Measurements from ENCODE around the gene PLSCR3. TPM values are rescaled to one million over a fixed set of nuclear protein-coding genes. Genes with fewer than 3 reads are reported as not detected.

PLSCR3 gene
- total and polyA plus RNA-seq, 2 experiments from 2014 or later = 30.0 to 34.3 TPM

DNA sequence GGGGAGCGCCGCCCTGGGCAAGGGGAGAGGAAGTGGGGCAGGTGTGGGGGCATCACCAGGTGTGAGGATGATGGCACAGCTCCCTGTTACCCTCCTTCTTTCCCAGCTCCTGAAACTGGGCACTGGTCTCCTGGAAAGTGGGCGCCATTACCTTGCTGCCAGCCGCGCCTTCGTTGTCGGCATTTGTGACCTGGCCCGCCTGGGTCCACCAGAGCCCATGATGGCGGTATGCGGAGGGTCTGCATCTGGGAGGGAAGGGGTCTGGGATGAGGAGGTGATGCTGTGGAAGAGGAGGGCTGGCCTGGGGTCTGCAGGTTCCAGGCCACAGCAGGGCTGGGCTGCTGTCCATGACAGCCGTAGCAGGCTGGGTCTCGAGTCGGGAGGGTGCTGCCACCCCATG lies 52.5 kb downstream of the PLSCR3 start:
- no peak for ATAC-seq
- Mint-ChIP-seq H3K9me3 (no peaks in the 10 kb centered on the region), H3K4me1 (peaks cover 10% of the 10 kb centered on the region)

More for the DNA sequence above, 52.5 kb downstream of the PLSCR3 start:
- Histone ChIP-seq H3K4me3 (no peak overlapping the region), H3K27me3 (ENCODE audit: insufficient read depth) (no peaks in the 10 kb centered on the region), H3K79me2 (replicated peaks; ENCODE audit: insufficient read depth) (no peaks in the 10 kb centered on the region), H3F3A (replicated peaks; ENCODE audit: low read depth) (peaks cover 15% of the 10 kb centered on the region), H3K36me3 (ENCODE audit: insufficient read depth) (no peaks in the 10 kb centered on the region; the same call in 1 of the 2 replicates), H2AFZ (no peak overlapping the region), H3K9me2 (ENCODE audit: insufficient read depth) (no peaks in the 10 kb centered on the region), H4K20me1 (replicated peaks; ENCODE audit: insufficient read depth) (0 out of 2 replicates have a peak, but pooled peaks cover 3% of the 10 kb centered on the region), H3K27ac (ENCODE audit: low read depth) (no peak overlapping the region), H3K4me1 (ENCODE audit: insufficient read depth) (peaks cover 9% of the 10 kb centered on the region), H3K4me2 (no peak overlapping the region)
- H3K4me3 Mint-ChIP-seq = no peak overlapping the region
- DNase-seq (ENCODE audit: low spot score) = no peak
- H3K36me3 Mint-ChIP-seq (ENCODE audit: low read depth) = peaks cover 9% of the 10 kb centered on the region
- peaks cover 8% of the 10 kb centered on the region for H3K27me3 Mint-ChIP-seq (ENCODE audit: insufficient read depth, low read depth, poor library complexity)
- TF ChIP-seq, protein P1, sequence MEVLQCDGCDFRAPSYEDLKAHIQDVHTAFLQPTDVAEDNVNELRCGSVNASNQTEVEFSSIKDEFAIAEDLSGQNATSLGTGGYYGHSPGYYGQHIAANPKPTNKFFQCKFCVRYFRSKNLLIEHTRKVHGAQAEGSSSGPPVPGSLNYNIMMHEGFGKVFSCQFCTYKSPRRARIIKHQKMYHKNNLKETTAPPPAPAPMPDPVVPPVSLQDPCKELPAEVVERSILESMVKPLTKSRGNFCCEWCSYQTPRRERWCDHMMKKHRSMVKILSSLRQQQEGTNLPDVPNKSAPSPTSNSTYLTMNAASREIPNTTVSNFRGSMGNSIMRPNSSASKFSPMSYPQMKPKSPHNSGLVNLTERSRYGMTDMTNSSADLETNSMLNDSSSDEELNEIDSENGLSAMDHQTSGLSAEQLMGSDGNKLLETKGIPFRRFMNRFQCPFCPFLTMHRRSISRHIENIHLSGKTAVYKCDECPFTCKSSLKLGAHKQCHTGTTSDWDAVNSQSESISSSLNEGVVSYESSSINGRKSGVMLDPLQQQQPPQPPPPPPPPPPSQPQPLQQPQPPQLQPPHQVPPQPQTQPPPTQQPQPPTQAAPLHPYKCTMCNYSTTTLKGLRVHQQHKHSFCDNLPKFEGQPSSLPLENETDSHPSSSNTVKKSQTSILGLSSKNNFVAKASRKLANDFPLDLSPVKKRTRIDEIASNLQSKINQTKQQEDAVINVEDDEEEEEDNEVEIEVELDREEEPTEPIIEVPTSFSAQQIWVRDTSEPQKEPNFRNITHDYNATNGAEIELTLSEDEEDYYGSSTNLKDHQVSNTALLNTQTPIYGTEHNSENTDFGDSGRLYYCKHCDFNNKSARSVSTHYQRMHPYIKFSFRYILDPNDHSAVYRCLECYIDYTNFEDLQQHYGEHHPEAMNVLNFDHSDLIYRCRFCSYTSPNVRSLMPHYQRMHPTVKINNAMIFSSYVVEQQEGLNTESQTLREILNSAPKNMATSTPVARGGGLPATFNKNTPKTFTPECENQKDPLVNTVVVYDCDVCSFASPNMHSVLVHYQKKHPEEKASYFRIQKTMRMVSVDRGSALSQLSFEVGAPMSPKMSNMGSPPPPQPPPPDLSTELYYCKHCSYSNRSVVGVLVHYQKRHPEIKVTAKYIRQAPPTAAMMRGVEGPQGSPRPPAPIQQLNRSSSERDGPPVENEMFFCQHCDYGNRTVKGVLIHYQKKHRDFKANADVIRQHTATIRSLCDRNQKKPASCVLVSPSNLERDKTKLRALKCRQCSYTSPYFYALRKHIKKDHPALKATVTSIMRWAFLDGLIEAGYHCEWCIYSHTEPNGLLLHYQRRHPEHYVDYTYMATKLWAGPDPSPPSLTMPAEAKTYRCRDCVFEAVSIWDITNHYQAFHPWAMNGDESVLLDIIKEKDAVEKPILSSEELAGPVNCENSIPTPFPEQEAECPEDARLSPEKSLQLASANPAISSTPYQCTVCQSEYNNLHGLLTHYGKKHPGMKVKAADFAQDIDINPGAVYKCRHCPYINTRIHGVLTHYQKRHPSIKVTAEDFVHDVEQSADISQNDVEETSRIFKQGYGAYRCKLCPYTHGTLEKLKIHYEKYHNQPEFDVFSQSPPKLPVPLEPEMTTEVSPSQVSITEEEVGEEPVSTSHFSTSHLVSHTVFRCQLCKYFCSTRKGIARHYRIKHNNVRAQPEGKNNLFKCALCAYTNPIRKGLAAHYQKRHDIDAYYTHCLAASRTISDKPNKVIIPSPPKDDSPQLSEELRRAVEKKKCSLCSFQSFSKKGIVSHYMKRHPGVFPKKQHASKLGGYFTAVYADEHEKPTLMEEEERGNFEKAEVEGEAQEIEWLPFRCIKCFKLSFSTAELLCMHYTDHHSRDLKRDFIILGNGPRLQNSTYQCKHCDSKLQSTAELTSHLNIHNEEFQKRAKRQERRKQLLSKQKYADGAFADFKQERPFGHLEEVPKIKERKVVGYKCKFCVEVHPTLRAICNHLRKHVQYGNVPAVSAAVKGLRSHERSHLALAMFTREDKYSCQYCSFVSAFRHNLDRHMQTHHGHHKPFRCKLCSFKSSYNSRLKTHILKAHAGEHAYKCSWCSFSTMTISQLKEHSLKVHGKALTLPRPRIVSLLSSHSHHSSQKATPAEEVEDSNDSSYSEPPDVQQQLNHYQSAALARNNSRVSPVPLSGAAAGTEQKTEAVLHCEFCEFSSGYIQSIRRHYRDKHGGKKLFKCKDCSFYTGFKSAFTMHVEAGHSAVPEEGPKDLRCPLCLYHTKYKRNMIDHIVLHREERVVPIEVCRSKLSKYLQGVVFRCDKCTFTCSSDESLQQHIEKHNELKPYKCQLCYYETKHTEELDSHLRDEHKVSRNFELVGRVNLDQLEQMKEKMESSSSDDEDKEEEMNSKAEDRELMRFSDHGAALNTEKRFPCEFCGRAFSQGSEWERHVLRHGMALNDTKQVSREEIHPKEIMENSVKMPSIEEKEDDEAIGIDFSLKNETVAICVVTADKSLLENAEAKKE (CRISPR knock-in tag; IDR thresholded peaks at IDR 0.05) = no peak
- TF ChIP-seq ZNF114 (CRISPR knock-in tag; IDR thresholded peaks at IDR 0.05) (no peak), CREB1 (CRISPR knock-in tag; IDR thresholded peaks at IDR 0.05; ENCODE audit: low read depth) (no peak), EZH2 (IDR thresholded peaks at IDR 0.05; ENCODE audit: low read depth, unreplicated experiment) (no peak), ZNF331 (CRISPR knock-in tag; IDR thresholded peaks at IDR 0.05; ENCODE audit: low read depth) (no peak), JUNB (IDR thresholded peaks at IDR 0.05; ENCODE audit: unreplicated experiment) (no peak), NANOG (IDR thresholded peaks at IDR 0.05; ENCODE audit: borderline replicate concordance) (no peak), EZH2phosphoT487 (IDR thresholded peaks at IDR 0.05; ENCODE audit: unreplicated experiment) (no peak), POLR2AphosphoS5 (IDR thresholded peaks at IDR 0.05; ENCODE audit: low read depth) (no peak), STAT1 (IDR thresholded peaks at IDR 0.05; ENCODE audit: unreplicated experiment) (no peak)
- TF ChIP-seq, protein P2, sequence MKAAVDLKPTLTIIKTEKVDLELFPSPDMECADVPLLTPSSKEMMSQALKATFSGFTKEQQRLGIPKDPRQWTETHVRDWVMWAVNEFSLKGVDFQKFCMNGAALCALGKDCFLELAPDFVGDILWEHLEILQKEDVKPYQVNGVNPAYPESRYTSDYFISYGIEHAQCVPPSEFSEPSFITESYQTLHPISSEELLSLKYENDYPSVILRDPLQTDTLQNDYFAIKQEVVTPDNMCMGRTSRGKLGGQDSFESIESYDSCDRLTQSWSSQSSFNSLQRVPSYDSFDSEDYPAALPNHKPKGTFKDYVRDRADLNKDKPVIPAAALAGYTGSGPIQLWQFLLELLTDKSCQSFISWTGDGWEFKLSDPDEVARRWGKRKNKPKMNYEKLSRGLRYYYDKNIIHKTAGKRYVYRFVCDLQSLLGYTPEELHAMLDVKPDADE (IDR thresholded peaks at IDR 0.05) = no peak
- TF ChIP-seq, protein P3, sequence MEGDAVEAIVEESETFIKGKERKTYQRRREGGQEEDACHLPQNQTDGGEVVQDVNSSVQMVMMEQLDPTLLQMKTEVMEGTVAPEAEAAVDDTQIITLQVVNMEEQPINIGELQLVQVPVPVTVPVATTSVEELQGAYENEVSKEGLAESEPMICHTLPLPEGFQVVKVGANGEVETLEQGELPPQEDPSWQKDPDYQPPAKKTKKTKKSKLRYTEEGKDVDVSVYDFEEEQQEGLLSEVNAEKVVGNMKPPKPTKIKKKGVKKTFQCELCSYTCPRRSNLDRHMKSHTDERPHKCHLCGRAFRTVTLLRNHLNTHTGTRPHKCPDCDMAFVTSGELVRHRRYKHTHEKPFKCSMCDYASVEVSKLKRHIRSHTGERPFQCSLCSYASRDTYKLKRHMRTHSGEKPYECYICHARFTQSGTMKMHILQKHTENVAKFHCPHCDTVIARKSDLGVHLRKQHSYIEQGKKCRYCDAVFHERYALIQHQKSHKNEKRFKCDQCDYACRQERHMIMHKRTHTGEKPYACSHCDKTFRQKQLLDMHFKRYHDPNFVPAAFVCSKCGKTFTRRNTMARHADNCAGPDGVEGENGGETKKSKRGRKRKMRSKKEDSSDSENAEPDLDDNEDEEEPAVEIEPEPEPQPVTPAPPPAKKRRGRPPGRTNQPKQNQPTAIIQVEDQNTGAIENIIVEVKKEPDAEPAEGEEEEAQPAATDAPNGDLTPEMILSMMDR (conservative IDR thresholded peaks at IDR 0.05; ENCODE audit: low read depth in 2 of 2) = no peak
- TF ChIP-seq, protein P4, sequence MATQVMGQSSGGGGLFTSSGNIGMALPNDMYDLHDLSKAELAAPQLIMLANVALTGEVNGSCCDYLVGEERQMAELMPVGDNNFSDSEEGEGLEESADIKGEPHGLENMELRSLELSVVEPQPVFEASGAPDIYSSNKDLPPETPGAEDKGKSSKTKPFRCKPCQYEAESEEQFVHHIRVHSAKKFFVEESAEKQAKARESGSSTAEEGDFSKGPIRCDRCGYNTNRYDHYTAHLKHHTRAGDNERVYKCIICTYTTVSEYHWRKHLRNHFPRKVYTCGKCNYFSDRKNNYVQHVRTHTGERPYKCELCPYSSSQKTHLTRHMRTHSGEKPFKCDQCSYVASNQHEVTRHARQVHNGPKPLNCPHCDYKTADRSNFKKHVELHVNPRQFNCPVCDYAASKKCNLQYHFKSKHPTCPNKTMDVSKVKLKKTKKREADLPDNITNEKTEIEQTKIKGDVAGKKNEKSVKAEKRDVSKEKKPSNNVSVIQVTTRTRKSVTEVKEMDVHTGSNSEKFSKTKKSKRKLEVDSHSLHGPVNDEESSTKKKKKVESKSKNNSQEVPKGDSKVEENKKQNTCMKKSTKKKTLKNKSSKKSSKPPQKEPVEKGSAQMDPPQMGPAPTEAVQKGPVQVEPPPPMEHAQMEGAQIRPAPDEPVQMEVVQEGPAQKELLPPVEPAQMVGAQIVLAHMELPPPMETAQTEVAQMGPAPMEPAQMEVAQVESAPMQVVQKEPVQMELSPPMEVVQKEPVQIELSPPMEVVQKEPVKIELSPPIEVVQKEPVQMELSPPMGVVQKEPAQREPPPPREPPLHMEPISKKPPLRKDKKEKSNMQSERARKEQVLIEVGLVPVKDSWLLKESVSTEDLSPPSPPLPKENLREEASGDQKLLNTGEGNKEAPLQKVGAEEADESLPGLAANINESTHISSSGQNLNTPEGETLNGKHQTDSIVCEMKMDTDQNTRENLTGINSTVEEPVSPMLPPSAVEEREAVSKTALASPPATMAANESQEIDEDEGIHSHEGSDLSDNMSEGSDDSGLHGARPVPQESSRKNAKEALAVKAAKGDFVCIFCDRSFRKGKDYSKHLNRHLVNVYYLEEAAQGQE (IDR thresholded peaks at IDR 0.05; ENCODE audit: unreplicated experiment) = no peak
- no peak overlapping the region for H3K27ac Mint-ChIP-seq

All from GM23338 (cell line).